ENCODE results near the gene VEPH1.

DNA sequence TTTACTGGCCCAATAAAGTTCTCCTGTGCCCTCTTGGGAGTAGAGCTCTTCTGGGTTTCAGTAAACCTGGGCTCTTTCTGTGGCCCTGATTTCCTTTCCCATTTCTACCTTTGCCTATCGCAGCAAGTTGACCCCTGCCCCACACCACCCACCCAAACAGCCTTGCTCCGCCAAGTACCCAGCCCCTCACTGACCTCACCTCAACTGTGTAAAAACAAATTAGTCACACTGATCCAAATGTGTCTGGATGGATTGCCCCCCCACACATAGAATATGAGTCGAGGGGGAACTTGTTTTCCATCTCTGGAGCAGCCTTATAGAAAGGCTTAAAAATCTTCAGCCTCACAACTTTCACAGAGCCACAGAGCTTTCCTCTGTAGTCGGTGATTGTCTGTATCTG, 28.6 kb upstream of the VEPH1 start:
- TF ChIP-seq, protein P1, sequence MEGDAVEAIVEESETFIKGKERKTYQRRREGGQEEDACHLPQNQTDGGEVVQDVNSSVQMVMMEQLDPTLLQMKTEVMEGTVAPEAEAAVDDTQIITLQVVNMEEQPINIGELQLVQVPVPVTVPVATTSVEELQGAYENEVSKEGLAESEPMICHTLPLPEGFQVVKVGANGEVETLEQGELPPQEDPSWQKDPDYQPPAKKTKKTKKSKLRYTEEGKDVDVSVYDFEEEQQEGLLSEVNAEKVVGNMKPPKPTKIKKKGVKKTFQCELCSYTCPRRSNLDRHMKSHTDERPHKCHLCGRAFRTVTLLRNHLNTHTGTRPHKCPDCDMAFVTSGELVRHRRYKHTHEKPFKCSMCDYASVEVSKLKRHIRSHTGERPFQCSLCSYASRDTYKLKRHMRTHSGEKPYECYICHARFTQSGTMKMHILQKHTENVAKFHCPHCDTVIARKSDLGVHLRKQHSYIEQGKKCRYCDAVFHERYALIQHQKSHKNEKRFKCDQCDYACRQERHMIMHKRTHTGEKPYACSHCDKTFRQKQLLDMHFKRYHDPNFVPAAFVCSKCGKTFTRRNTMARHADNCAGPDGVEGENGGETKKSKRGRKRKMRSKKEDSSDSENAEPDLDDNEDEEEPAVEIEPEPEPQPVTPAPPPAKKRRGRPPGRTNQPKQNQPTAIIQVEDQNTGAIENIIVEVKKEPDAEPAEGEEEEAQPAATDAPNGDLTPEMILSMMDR (IDR thresholded peaks at IDR 0.05; ENCODE audit: low read depth, low read length, poor library complexity, severe bottlenecking): no peak
- TF ChIP-seq EZH2phosphoT487 (IDR thresholded peaks at IDR 0.05; ENCODE audit: borderline replicate concordance, low read length): no peak

Measured in DOHH2 (cell line).